ENCODE results near the gene VMP1. TPM values are rescaled to one million over a fixed set of nuclear protein-coding genes. Genes with fewer than 3 reads are reported as not detected.
A peak's percentile ranks its signal among the peaks of the same experiment; 100 is the strongest.

VMP1 gene
- total RNA-seq, 1 donor, result 234 TPM

DNA sequence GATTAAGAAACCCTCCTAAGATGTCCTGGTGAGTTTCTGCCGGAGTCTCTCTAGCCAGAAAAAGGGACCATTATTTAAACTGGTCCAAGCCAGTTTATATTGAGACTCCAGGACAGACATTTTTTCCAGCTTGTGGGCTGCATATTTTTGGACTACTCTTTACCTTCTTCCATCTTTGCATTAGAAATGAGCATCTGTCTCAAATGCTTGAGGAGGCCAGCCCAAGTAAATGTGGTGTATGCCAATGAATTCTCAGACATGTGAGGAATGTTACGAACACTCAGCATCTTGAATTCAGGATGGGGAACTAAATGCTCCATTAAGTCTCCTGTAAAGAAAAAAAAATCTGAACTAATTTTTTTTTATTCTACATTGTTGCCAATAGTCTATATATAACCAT lies 166.9 kb downstream of the VMP1 start:
- H3K4me3 ChIP-seq (ENCODE audit: low read depth, low read length), result no peak overlapping the region
- TF ChIP-seq, protein P1, sequence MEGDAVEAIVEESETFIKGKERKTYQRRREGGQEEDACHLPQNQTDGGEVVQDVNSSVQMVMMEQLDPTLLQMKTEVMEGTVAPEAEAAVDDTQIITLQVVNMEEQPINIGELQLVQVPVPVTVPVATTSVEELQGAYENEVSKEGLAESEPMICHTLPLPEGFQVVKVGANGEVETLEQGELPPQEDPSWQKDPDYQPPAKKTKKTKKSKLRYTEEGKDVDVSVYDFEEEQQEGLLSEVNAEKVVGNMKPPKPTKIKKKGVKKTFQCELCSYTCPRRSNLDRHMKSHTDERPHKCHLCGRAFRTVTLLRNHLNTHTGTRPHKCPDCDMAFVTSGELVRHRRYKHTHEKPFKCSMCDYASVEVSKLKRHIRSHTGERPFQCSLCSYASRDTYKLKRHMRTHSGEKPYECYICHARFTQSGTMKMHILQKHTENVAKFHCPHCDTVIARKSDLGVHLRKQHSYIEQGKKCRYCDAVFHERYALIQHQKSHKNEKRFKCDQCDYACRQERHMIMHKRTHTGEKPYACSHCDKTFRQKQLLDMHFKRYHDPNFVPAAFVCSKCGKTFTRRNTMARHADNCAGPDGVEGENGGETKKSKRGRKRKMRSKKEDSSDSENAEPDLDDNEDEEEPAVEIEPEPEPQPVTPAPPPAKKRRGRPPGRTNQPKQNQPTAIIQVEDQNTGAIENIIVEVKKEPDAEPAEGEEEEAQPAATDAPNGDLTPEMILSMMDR (IDR thresholded peaks at IDR 0.05; ENCODE audit: insufficient read depth, low read length), result no peak
- DNase-seq (ENCODE audit: low read depth), result no peak

DNA sequence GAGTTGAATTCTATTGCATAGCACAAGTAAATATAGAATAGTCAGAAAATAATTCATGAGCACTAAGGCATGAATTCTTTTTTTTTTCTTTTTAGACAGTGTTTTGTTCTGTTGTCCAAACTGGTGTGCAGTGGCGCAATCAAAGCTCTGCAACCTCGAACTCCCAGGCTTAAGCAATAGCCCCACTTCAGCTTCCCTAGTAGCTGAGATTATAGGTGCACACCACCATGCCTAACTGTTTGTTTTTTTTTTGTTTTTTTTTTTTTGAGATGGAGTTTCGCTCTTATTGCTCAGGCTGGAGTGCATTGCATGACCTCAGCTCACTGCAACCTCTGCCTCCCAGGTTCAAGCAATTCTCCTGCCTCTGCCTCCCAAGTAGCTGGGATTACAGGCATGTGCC lies 168.7 kb downstream of the VMP1 start:
- TF ChIP-seq, protein P1 (IDR thresholded peaks at IDR 0.05; ENCODE audit: insufficient read depth, low read length), result no peak
- no peak overlapping the region for H3K4me3 ChIP-seq (ENCODE audit: low read depth, low read length)
- DNase-seq (ENCODE audit: low read depth), result peak; percentile 16

DNA sequence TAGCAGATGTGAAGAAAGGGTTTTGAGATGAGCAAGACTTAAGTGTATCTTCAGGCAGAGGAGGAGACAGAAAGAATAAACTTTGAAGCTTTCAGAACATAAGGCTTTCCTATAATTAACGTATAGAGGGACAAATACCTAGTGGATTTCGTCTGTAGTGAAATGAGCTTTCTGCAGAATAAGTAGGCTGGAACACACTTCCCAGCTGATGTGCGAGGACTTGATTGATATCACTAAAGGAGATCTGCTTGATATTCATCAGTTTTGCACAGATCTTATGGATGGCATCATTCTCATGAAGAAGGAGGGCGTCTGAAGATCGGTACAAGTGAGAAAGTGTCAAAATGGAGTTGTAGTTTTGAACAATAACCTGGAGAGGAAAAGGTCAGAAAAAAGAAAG lies 170.5 kb downstream of the VMP1 start:
- TF ChIP-seq, protein P1 (IDR thresholded peaks at IDR 0.05; ENCODE audit: insufficient read depth, low read length), result no peak
- no peak for DNase-seq (ENCODE audit: low read depth)
- no peak overlapping the region for H3K4me3 ChIP-seq (ENCODE audit: low read depth, low read length)

DNA sequence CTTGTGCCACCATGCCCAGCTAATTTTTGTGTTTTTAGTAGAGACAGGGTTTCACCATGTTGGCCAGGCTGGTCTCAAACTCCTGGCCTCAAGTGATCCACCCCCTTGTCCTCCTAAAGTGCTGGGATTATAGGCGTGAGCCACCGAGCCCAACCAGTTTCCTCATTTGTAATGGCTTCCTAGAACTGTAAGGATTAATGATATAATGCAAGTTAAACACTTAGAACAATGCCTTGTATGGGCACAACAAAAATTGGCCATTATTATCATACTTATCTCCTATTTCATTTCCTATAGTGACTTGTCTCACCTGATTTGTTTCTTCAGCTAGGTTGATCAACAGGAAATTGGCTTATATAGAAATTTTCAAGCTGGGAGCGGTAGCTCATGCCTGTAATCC lies 171.2 kb downstream of the VMP1 start:
- TF ChIP-seq, protein P1 (IDR thresholded peaks at IDR 0.05; ENCODE audit: insufficient read depth, low read length), result no peak
- DNase-seq (ENCODE audit: low read depth), result no peak
- no peak overlapping the region for H3K4me3 ChIP-seq (ENCODE audit: low read depth, low read length)

DNA sequence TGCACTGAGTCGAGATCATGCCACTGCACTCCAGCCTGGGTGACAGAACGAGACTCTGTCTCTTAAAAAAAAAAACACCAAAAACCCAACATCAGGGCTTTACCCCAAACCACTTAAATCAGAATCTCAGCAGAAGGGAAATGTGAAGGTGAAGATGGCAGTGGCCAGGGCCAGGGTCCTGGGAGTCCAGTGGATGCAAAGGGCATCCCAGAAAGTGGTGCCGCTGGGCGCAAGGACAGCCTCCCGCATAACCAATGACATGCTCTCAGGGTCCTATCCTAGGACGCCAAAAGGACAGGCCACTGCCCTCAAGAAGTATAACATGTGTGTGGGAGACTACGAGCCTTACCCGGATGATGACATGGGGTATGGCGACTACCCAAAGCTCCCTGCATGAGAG lies 177.4 kb downstream of the VMP1 start:
- no peak overlapping the region for H3K4me3 ChIP-seq (ENCODE audit: low read depth, low read length)
- TF ChIP-seq, protein P1 (IDR thresholded peaks at IDR 0.05; ENCODE audit: insufficient read depth, low read length), result no peak
- DNase-seq (ENCODE audit: low read depth), result no peak

DNA sequence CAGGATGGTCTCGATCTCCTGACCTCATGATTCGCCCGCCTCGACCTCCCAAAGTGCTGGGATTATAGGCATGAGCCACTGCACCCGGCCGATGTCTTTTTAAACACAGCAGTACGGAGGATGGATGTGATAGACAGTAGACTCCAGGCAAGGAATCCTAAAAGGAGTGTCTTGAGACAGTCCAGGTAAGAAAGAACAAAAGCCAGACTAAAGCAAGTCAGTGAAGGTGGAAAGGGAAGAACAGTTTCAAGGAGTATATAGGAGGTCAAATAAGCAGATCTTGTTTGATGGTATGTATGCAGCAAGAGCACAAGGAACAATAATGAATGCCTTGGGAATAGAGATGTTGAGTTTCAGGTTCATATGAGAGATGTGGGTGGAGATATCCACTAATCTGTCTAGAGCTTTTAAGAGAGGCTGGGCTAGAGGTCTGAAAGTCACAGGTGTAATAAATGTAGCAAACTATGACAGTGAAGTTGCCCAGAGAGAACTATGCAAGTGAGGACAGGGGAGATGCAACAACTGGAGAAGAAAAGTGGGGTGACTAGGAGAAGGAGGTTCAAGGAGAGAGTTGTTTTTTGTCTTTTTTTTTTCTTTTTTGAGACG lies 180.8 kb downstream of the VMP1 start:
- TF ChIP-seq, protein P1 (IDR thresholded peaks at IDR 0.05; ENCODE audit: insufficient read depth, low read length), result no peak
- no peak overlapping the region for H3K4me3 ChIP-seq (ENCODE audit: low read depth, low read length)
- no peak for DNase-seq (ENCODE audit: low read depth)

DNA sequence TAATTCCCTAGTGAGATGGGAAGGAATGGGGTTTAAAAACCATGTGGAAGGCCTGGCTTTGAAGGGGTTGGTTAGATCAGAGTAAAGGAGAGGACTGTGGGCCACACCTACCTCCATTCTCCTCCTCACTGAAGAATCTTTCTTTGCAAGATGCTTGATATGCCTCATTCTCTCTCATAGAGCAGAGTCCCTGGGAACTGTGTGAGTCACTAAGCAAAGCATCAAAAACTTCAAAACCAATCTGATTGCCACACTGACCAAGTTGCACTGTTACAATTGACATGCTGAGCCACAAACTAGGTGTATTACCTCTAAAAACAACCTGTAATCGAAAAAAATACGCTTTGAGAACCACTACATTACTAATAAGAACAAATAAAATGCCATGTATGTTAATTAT lies 183.3 kb downstream of the VMP1 start:
- no peak overlapping the region for H3K4me3 ChIP-seq (ENCODE audit: low read depth, low read length)
- DNase-seq (ENCODE audit: low read depth), result no peak
- TF ChIP-seq, protein P1 (IDR thresholded peaks at IDR 0.05; ENCODE audit: insufficient read depth, low read length), result no peak

All from fibroblast of the aortic adventitia (primary cell).